H1 (cell line): ENCODE results near the gene LDB1. TPM values are rescaled to one million over a fixed set of nuclear protein-coding genes. Genes with fewer than 3 reads are reported as not detected.

ENCODE experiments used
- CTCF ChIA-PET: fragments of 300-600 bp; sonication (Branson Sonifier 250); formaldehyde crosslinking; loops from one replicate; lab custom pipeline; 2021; ENCODE audit not compliant: partially characterized antibody; lab: Charles Lee
- POLR2A ChIA-PET: fragments of 300-600 bp; sonication (Branson Sonifier 250); formaldehyde crosslinking; loops from one replicate; lab custom pipeline; 2021; ENCODE audit warnings: inconsistent platforms; ENCODE audit not compliant: partially characterized antibody; lab: Charles Lee
- DNase-seq, 2 experiments: peaks; one replicate each; pipeline versions ENCODE4 v3.0.0 to v3.0.0-alpha.2; 2010 to 2022; ENCODE audit warnings: low spot score in 2 of 2, low read depth in 1 of 2, mixed read lengths in 1 of 2
- FAIRE-seq: peaks from 2 replicates; lab custom pipeline; 2011; peaks lifted over from hg19 to GRCh38; lab: Jason Lieb, UNC
- H2AFZ ChIP-seq: 2 replicates; pipeline ENCODE4 v1.8.1; 2012; ENCODE audit warnings: low read length, inconsistent platforms
- H2AK5ac ChIP-seq: 2 replicates; pipeline ENCODE4 v1.6.1; 2013; ENCODE audit warnings: low read depth, low read length
- H2BK120ac ChIP-seq: replicated peaks from 2 replicates; pipeline ENCODE3; 2013; ENCODE audit warnings: low read depth, low read length, inconsistent platforms
- H2BK12ac ChIP-seq: 2 replicates; pipeline ENCODE4 v1.6.1; 2013; ENCODE audit warnings: low read depth, low read length
- H2BK15ac ChIP-seq: 2 replicates; pipeline ENCODE4 v1.6.1; 2013; ENCODE audit warnings: low read length
- H2BK20ac ChIP-seq: 2 replicates; pipeline ENCODE4 v1.6.1; 2013; ENCODE audit warnings: low read length
- H2BK5ac ChIP-seq: 2 replicates; pipeline ENCODE4 v1.6.1; 2013; ENCODE audit warnings: low read depth, low read length
- H3K14ac ChIP-seq: 2 replicates; pipeline ENCODE4 v1.6.1; 2013; ENCODE audit warnings: inconsistent platforms; ENCODE audit not compliant: insufficient read length
- H3K18ac ChIP-seq: 2 replicates; pipeline ENCODE4 v1.6.1; 2013; ENCODE audit warnings: low read length; ENCODE audit errors: extremely low read depth
- H3K23ac ChIP-seq: 2 replicates; pipeline ENCODE4 v1.6.1; 2013; ENCODE audit warnings: inconsistent platforms; ENCODE audit not compliant: insufficient read length
- H3K23me2 ChIP-seq: 2 replicates; pipeline ENCODE4 v1.6.1; 2013; ENCODE audit warnings: low read depth, low read length
- H3K27ac ChIP-seq: 2 replicates; pipeline ENCODE4 v1.6.1; 2011; ENCODE audit warnings: low read depth, low read length, inconsistent platforms
- H3K27me3 ChIP-seq, 4 experiments: replicated peaks in 1 of 4; 1 replicate in 1 of 4; 2 replicates in 3 of 4; pipeline versions ENCODE4 v1.6.1 to v1.8.1; 2011 to 2013; ENCODE audit warnings: low read length in 3 of 4, mild to moderate bottlenecking in 3 of 4, inconsistent platforms in 2 of 4, mixed read lengths in 2 of 4, moderate library complexity in 1 of 4; ENCODE audit not compliant: control insufficient read depth in 3 of 4, insufficient read depth in 3 of 4; ENCODE audit errors: extremely low read depth in 1 of 4
- H3K36me3 ChIP-seq, 4 experiments: 2 replicates each; pipeline versions ENCODE4 v1.6.1 to v1.8.1; 2011 to 2013; ENCODE audit warnings: mild to moderate bottlenecking in 4 of 4, low read length in 3 of 4, moderate library complexity in 2 of 4, control low read depth in 1 of 4, inconsistent platforms in 1 of 4; ENCODE audit not compliant: insufficient read depth in 4 of 4, control insufficient read depth in 2 of 4
- H3K4ac ChIP-seq: replicated peaks from 2 replicates; pipeline ENCODE3; 2013; ENCODE audit warnings: low read length, low read depth, mixed read lengths, inconsistent platforms; ENCODE audit not compliant: insufficient read length
- H3K4me1 ChIP-seq, 4 experiments: replicated peaks in 1 of 4; 1 replicate in 1 of 4; 2 replicates in 3 of 4; pipeline versions ENCODE4 v1.6.1 to v1.8.1; 2011 to 2013; ENCODE audit warnings: low read length in 3 of 4, inconsistent platforms in 2 of 4, mixed read lengths in 1 of 4; ENCODE audit not compliant: insufficient read depth in 4 of 4, control insufficient read depth in 3 of 4
- H3K4me2 ChIP-seq, 2 experiments: 2 replicates each; pipeline versions ENCODE4 v1.6.1 to v1.8.1; 2011 to 2013; ENCODE audit warnings: low read depth in 2 of 2, low read length in 2 of 2, control low read depth in 1 of 2, inconsistent platforms in 1 of 2, mild to moderate bottlenecking in 1 of 2; ENCODE audit not compliant: insufficient read depth in 1 of 2
- H3K4me3 ChIP-seq, 4 experiments: fragments of 200-600, 300-600 bp in 1 of 4; sonication (generic), shearing (Covaris generic), sonication (Bioruptor Twin) in 1 of 4; 2 replicates each; pipeline versions ENCODE4 v1.5.1 to v1.8.1; 2011 to 2016; ENCODE audit warnings: low read length in 4 of 4, low read depth in 3 of 4, control low read depth in 2 of 4, inconsistent platforms in 2 of 4, mild to moderate bottlenecking in 2 of 4, mixed read lengths in 1 of 4, moderate library complexity in 1 of 4; ENCODE audit not compliant: insufficient read depth in 2 of 4; ENCODE audit errors: extremely low read depth in 1 of 4
- H3K56ac ChIP-seq: replicated peaks from 2 replicates; pipeline ENCODE3; 2013; ENCODE audit warnings: low read depth, mild to moderate bottlenecking, mixed read lengths, low read length, inconsistent platforms; ENCODE audit not compliant: insufficient read length
- H3K79me1 ChIP-seq: 2 replicates; pipeline ENCODE4 v1.6.1; 2013; ENCODE audit warnings: low read depth, low read length, control low read depth
- H3K79me2 ChIP-seq, 2 experiments: 2 replicates each; pipeline versions ENCODE4 v1.6.1 to v1.8.1; 2012 to 2013; ENCODE audit warnings: low read length in 2 of 2, mild to moderate bottlenecking in 2 of 2, inconsistent platforms in 1 of 2; ENCODE audit not compliant: insufficient read depth in 2 of 2, control insufficient read depth in 1 of 2
- H3K9ac ChIP-seq, 4 experiments: replicated peaks in 1 of 4; 1 replicate in 1 of 4; 2 replicates in 3 of 4; pipeline versions ENCODE4 v1.6.1 to v1.8.1; 2011 to 2013; ENCODE audit warnings: low read depth in 3 of 4, low read length in 3 of 4, control low read depth in 2 of 4, mild to moderate bottlenecking in 2 of 4, moderate library complexity in 2 of 4, inconsistent platforms in 1 of 4; ENCODE audit errors: extremely low read depth in 1 of 4
- H3K9me3 ChIP-seq, 2 experiments: 2 replicates each; pipeline versions ENCODE4 v1.6.1 to v1.8.1; 2012 to 2013; ENCODE audit warnings: mild to moderate bottlenecking in 2 of 2, moderate library complexity in 2 of 2, control low read depth in 1 of 2, inconsistent platforms in 1 of 2, low read depth in 1 of 2, low read length in 1 of 2, mixed read lengths in 1 of 2; ENCODE audit not compliant: insufficient read depth in 2 of 2
- H4K20me1 ChIP-seq, 2 experiments: replicated peaks in 1 of 2; 2 replicates each; pipeline versions ENCODE3 to v1.8.1; 2011 to 2013; ENCODE audit warnings: inconsistent platforms in 2 of 2, low read length in 2 of 2, mild to moderate bottlenecking in 1 of 2; ENCODE audit not compliant: insufficient read depth in 2 of 2, control insufficient read depth in 1 of 2
- H4K5ac ChIP-seq: 2 replicates; pipeline ENCODE4 v1.6.1; 2013; ENCODE audit warnings: low read length, low read depth, mixed read lengths, inconsistent platforms; ENCODE audit not compliant: insufficient read length
- H4K8ac ChIP-seq: 2 replicates; pipeline ENCODE4 v1.8.0; 2013; ENCODE audit warnings: mild to moderate bottlenecking, moderate library complexity, low read length, inconsistent platforms; ENCODE audit not compliant: insufficient read depth; ENCODE audit errors: extremely low read depth
- H4K91ac ChIP-seq: replicated peaks from 2 replicates; pipeline ENCODE3; 2013; ENCODE audit warnings: low read length, mixed read lengths, inconsistent platforms; ENCODE audit not compliant: insufficient read length
- CBX8 ChIP-seq: fragments of 300-800, 300-1000 bp; sonication (generic); IDR thresholded peaks from 2 replicates; pipeline ENCODE4 v1.7.1; 2016; ENCODE audit warnings: low read depth, low read length, borderline replicate concordance
- CEBPB ChIP-seq: IDR thresholded peaks from 2 replicates; pipeline ENCODE4 v1.6.1; 2012; ENCODE audit warnings: low read depth, low read length
- CHD2 ChIP-seq: IDR thresholded peaks from 2 replicates; pipeline ENCODE4 v1.6.1; 2012; ENCODE audit warnings: low read length, improper control_type of control experiment
- KDM1A ChIP-seq: fragments of 200-600, 300-600 bp; sonication (generic); IDR thresholded peaks from 2 replicates; pipeline ENCODE4 v1.7.1; 2016; ENCODE audit warnings: mild to moderate bottlenecking, low read length, borderline replicate concordance
- SIX5 ChIP-seq: IDR thresholded peaks from 2 replicates; pipeline ENCODE4 v1.6.1; 2011; ENCODE audit warnings: mild to moderate bottlenecking, low read depth, low read length
- SP2 ChIP-seq: IDR thresholded peaks from 2 replicates; pipeline ENCODE4 v1.6.1; 2012; ENCODE audit warnings: mild to moderate bottlenecking, low read length, inconsistent platforms
- WGBS, 2 experiments: shearing (Covaris generic) in 1 of 2; methylation state at CpG; one replicate each; pipeline versions ENCODE4 v1.1.6 to v1.1.7; 2013 to 2015; ENCODE audit warnings: low lambda C conversion rate in 2 of 2, mixed read lengths in 2 of 2, inconsistent platforms in 1 of 2, low coverage in 1 of 2, missing lambda C conversion rate in 1 of 2; ENCODE audit not compliant: insufficient replicate concordance in 2 of 2, insufficient coverage in 1 of 2, insufficient read length in 1 of 2; ENCODE audit errors: extremely low coverage in 1 of 2, missing lambda C conversion rate in 1 of 2; 5-methylcytosine and 5-hydroxymethylcytosine counted together
- polyA plus RNA-seq, 7 experiments: library from polyadenylated mRNA; depleted of rRNA in 3 of 7; stranded (reverse) in 5 of 7; unstranded in 2 of 7; fragments of >200 nt in 5 of 7; fragments of 200-250 nt in 2 of 7; gene quantifications; 1 replicate in 5 of 7; 2 replicates in 1 of 7; 4 replicates in 1 of 7; pipeline versions ENCODE4 v1.2.1 to v1.2.3, GENCODE V29; 2011 to 2013; ENCODE audit warnings: missing spikeins in 2 of 7, mixed read lengths in 2 of 7
- total RNA-seq: library from RNA; stranded (reverse); fragmentation: NEBNext Ultra II Directional; extraction: Animal tissue kit (Norgen Biotek cat#: 25700); gene quantifications from 2 replicates; pipeline ENCODE4 v1.2.1, GENCODE V29; 2021

Gene LDB1
- total and polyA plus RNA-seq, 2 of the 8 experiments (the other 6 are each of a cell fraction or from before 2014, with no cell fraction given), result 88.4 to 138 TPM

- no peak overlapping the region for H3K27ac ChIP-seq
- no peak overlapping the region for H3K4ac ChIP-seq
- H3K23ac ChIP-seq, result no peak overlapping the region
- H3K23me2 ChIP-seq, result peaks cover 17% of the 10 kb centered on the region
- no peak overlapping the region for H2BK12ac ChIP-seq
- H3K4me2 ChIP-seq, result peak overlapping the region; percentile 65 to 69
- no peak overlapping the region for H3K9ac ChIP-seq
- H2BK20ac ChIP-seq, result no peak overlapping the region
- peaks cover 12% of the 10 kb centered on the region; the same call in 1 of the 2 replicates for H3K79me1 ChIP-seq
- H3K9me3 ChIP-seq, result no peaks in the 10 kb centered on the region
- peaks cover 25 to 28% of the 10 kb centered on the region in 2 experiments for H4K20me1 ChIP-seq
- H3K14ac ChIP-seq, result no peak overlapping the region
- H2BK5ac ChIP-seq, result no peak overlapping the region
- H4K8ac ChIP-seq, result no peak overlapping the region
- H2BK15ac ChIP-seq, result no peak overlapping the region
- H2BK120ac ChIP-seq, result no peak overlapping the region
- H2AK5ac ChIP-seq, result no peak overlapping the region
- TF ChIP-seq CEBPB (no peak), CBX8 (no peak), SP2 (no peak), SIX5 (no peak), CHD2 (no peak), KDM1A (no peak)
- no peak overlapping the region for H2AFZ ChIP-seq
- CTCF ChIA-PET, result interaction anchor here (0.9 kb wide), 1 partner anchor 13 kb away, joined by 3 read pairs; no protein-coding TSS in a partner anchor
- FAIRE-seq (no peak), DNase-seq (no peak)
- peaks cover 4 to 12% (median 7%) of the 10 kb centered on the region in 4 experiments for H3K36me3 ChIP-seq
- H3K27me3 ChIP-seq, result no peaks in the 10 kb centered on the region
- POLR2A ChIA-PET, result interaction anchor here (0.6 to 5.0 kb wide), 14 partner anchors 9 to 306 kb away, joined by 3 to 34 read pairs (median 4); partner anchors contain the start of genes ARMH3, NOLC1 and PPRC1
- H3K4me1 ChIP-seq, result peaks cover 22 to 48% (median 31%) of the 10 kb centered on the region in 4 experiments
- no peak overlapping the region for H3K18ac ChIP-seq
- 60% methylated on average over 3 of the region's 3 CpGs; no CpG with 5 or more reads in 1 of the 2 experiments for WGBS, 2 experiments
- peak overlapping the region in 2 of 4 experiments; percentile 89 to 96; a peak in 3 of 8 replicates for H3K4me3 ChIP-seq
- H4K91ac ChIP-seq, result no peak overlapping the region
- H3K79me2 ChIP-seq, result peaks cover 24 to 76% of the 10 kb centered on the region in 2 experiments
- H3K56ac ChIP-seq, result no peak overlapping the region
- H4K5ac ChIP-seq, result no peak overlapping the region
These were observed 4.4 kb downstream of the LDB1 start for GRCh38 chr10:102115775-102116174.
